Measurements from ENCODE around the gene AANAT. TPM values are rescaled to one million over a fixed set of nuclear protein-coding genes. Genes with fewer than 3 reads are reported as not detected.
A peak's percentile ranks its signal among the peaks of the same experiment; 100 is the strongest.

The AANAT gene
- total RNA-seq, 3 donors from 2014 or later: not detected

DNA sequence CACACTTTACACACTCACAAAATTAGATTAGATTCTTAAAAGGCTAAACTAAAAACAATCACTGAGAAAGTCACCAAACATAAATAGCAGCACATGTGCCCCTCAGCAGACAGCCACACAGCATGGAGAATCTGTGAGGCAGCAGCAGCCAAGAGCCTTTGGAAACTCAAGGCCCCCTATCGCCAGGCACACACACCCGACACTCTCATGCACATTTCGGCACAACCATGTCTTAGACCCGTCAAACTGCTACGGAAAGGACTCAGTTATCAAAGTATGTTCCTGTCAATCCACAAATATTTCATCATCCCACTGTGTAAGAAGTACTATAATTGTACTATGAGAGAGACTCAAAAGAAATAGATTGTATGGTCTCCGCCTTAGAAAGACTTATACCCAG lies 35.4 kb upstream of the AANAT start:
- no peaks in the 10 kb centered on the region for H3K27me3 ChIP-seq
- no peak overlapping the region for H3K27ac ChIP-seq
- no peak overlapping the region for H3K4me3 ChIP-seq
- peaks cover 0 to 4% of the 10 kb centered on the region in 2 donors for H3K4me1 ChIP-seq
- intact Hi-C loops (cut with DNase I; ENCODE audit: low total_unique reads): no loop called here
- no peak for DNase-seq (ENCODE audit: low spot score in 2 of 2)
- TF ChIP-seq, protein P1, sequence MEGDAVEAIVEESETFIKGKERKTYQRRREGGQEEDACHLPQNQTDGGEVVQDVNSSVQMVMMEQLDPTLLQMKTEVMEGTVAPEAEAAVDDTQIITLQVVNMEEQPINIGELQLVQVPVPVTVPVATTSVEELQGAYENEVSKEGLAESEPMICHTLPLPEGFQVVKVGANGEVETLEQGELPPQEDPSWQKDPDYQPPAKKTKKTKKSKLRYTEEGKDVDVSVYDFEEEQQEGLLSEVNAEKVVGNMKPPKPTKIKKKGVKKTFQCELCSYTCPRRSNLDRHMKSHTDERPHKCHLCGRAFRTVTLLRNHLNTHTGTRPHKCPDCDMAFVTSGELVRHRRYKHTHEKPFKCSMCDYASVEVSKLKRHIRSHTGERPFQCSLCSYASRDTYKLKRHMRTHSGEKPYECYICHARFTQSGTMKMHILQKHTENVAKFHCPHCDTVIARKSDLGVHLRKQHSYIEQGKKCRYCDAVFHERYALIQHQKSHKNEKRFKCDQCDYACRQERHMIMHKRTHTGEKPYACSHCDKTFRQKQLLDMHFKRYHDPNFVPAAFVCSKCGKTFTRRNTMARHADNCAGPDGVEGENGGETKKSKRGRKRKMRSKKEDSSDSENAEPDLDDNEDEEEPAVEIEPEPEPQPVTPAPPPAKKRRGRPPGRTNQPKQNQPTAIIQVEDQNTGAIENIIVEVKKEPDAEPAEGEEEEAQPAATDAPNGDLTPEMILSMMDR (IDR thresholded peaks at IDR 0.05): no peak
- no peak for TF ChIP-seq POLR2AphosphoS5 (IDR thresholded peaks at IDR 0.05)
- TF ChIP-seq POLR2A (IDR thresholded peaks at IDR 0.05): no peak
- H3K36me3 ChIP-seq: no peaks in the 10 kb centered on the region
- no peaks in the 10 kb centered on the region for H3K9me3 ChIP-seq

GRCh38 chr17:76432712-76433336 lies 34.6 kb upstream of the AANAT start:
- Histone ChIP-seq H3K27me3 (no peaks in the 10 kb centered on the region), H3K36me3 (no peaks in the 10 kb centered on the region), H3K9me3 (no peaks in the 10 kb centered on the region), H3K27ac (no peak overlapping the region), H3K4me3 (no peak overlapping the region), H3K4me1 (peaks cover 0 to under 1% of the 10 kb centered on the region in 2 donors)
- intact Hi-C loops (cut with DNase I; ENCODE audit: low total_unique reads): no loop called here
- DNase-seq (ENCODE audit: low spot score in 2 of 2): no peak
- TF ChIP-seq POLR2AphosphoS5 (IDR thresholded peaks at IDR 0.05) (no peak), POLR2A (IDR thresholded peaks at IDR 0.05) (no peak)
- TF ChIP-seq, protein P1 (IDR thresholded peaks at IDR 0.05): peak in 1 of 3 donors; percentile 22

GRCh38 chr17:76433693-76434092 lies 33.7 kb upstream of the AANAT start:
- H3K9me3 ChIP-seq: no peaks in the 10 kb centered on the region
- H3K36me3 ChIP-seq: no peaks in the 10 kb centered on the region
- TF ChIP-seq POLR2AphosphoS5 (IDR thresholded peaks at IDR 0.05) (no peak), POLR2A (IDR thresholded peaks at IDR 0.05) (no peak)
- TF ChIP-seq, protein P1 (IDR thresholded peaks at IDR 0.05): no peak
- H3K4me3 ChIP-seq: no peak overlapping the region
- intact Hi-C loops (cut with DNase I; ENCODE audit: low total_unique reads): no loop called here
- no peak overlapping the region for H3K27ac ChIP-seq
- H3K27me3 ChIP-seq: no peaks in the 10 kb centered on the region
- H3K4me1 ChIP-seq: peaks cover 0 to 7% of the 10 kb centered on the region in 2 donors
- DNase-seq (ENCODE audit: low spot score in 2 of 2): no peak

DNA sequence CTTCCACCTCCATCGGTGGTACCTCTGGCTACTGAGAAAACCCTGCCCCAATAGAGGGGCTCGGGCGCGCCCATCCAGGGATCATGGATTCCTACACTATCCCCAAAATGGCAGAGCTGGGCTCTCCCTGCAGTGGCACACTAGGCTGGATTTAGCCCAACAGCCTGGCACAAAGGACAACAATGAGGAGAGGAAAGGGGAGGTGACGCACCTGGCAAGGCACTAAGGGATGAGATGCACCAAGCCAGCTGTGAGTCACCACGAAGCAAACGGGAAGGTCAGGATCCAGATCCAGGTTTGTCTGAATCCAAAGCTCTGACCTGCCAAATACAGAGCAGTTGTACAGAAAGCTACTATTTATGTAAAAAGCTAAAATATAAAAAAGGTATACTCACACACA lies 32.5 kb upstream of the AANAT start:
- Histone ChIP-seq H3K4me1 (peaks cover 0 to 7% of the 10 kb centered on the region in 2 donors), H3K4me3 (no peak overlapping the region), H3K9me3 (no peaks in the 10 kb centered on the region), H3K27ac (no peak overlapping the region), H3K36me3 (no peaks in the 10 kb centered on the region), H3K27me3 (no peaks in the 10 kb centered on the region)
- intact Hi-C loops (cut with DNase I; ENCODE audit: low total_unique reads): no loop called here
- TF ChIP-seq POLR2A (IDR thresholded peaks at IDR 0.05): no peak
- TF ChIP-seq, protein P1 (IDR thresholded peaks at IDR 0.05): no peak
- TF ChIP-seq POLR2AphosphoS5 (IDR thresholded peaks at IDR 0.05): no peak
- peak in 1 of 2 donors; percentile 39 for DNase-seq (ENCODE audit: low spot score in 2 of 2)

DNA sequence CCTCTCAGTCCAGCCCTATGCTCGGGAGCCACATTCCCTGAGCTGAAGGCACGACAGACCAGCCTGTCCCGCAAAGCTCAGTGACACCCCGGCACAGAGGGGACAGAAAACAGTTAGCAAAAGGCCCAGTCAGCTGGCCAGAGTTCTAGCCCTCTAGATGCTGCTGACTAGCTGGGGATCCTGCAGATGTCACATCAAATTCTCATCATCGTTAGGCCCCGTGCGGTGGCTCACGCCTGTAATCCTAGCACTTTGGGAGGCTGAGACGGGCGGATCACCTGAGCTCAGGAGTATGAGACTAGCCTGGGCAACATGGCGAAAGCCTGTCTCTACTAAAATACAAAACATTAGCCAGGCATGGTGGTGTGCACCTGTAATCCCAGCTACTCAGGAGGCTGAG lies 31.7 kb upstream of the AANAT start:
- no peaks in the 10 kb centered on the region for H3K36me3 ChIP-seq
- no peak overlapping the region for H3K4me3 ChIP-seq
- no peak for DNase-seq (ENCODE audit: low spot score in 2 of 2)
- intact Hi-C loops (cut with DNase I; ENCODE audit: low total_unique reads): no loop called here
- H3K27me3 ChIP-seq: no peaks in the 10 kb centered on the region
- no peaks in the 10 kb centered on the region for H3K9me3 ChIP-seq
- H3K4me1 ChIP-seq: peaks cover 0 to 7% of the 10 kb centered on the region in 2 donors
- no peak overlapping the region for H3K27ac ChIP-seq
- TF ChIP-seq POLR2AphosphoS5 (IDR thresholded peaks at IDR 0.05): no peak
- TF ChIP-seq, protein P1 (IDR thresholded peaks at IDR 0.05): no peak
- TF ChIP-seq POLR2A (IDR thresholded peaks at IDR 0.05): no peak
